ENCODE data around the gene MAP4. TPM values are rescaled to one million over a fixed set of nuclear protein-coding genes. Genes with fewer than 3 reads are reported as not detected.
A peak's percentile ranks its signal among the peaks of the same experiment; 100 is the strongest.
"Not testable (repeated sequence)": the region's sequence is repeated elsewhere in the genome, so short reads cannot be mapped to it uniquely, and the experiment has no call there.

The MAP4 gene
- total RNA-seq, 1 donor from 2014 or later, result 66.1 TPM

DNA sequence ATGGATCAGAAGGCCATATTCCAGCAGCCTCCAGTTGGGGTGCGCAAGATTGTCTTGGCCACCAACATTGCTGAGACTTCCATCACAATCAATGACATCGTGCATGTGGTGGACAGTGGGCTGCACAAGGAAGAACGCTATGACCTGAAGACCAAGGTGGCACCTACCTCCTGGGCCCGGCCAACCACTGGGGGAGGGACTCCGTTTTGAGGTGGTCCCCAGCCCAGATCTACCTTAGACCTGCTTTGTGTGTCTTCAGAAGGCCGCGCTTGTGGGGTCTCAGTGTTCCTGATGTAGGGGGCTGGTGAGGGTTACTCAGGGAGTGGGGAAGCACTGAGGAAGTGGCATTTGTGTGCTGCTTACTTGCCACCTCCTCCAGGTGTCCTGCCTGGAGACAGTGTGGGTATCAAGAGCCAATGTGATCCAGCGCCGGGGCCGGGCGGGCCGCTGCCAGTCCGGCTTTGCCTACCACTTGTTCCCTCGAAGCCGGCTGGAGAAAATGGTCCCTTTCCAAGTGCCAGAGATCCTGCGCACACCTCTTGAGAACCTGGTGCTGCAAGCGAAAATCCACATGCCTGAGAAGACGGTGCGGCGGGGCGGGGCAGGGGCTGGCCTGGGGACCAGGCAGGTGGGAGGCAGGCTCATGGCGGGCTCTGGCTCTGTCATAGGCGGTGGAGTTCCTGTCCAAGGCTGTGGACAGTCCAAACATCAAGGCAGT is 168.3 kb downstream of the MAP4 start:
- DNase-seq (ENCODE audit: low spot score) (no peak), ATAC-seq (no peak)

DNA sequence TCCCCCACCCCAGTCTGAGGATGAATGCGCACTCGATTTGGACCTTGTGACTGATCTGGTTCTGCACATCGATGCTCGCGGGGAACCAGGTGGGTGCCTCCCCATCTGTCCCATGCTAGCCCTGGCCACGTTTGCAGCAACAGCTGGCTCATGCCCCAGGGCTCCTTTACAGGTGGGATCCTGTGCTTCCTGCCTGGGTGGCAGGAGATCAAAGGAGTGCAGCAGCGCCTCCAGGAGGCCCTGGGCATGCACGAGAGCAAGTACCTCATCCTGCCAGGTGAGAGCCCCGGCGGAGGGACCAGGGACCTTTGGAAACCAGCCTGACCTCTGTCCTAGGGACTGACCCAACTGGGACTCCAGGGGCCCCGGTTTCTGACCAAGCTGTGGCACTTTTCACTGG is 169.0 kb downstream of the MAP4 start:
- no peak for ATAC-seq
- DNase-seq (ENCODE audit: low spot score), result no peak

DNA sequence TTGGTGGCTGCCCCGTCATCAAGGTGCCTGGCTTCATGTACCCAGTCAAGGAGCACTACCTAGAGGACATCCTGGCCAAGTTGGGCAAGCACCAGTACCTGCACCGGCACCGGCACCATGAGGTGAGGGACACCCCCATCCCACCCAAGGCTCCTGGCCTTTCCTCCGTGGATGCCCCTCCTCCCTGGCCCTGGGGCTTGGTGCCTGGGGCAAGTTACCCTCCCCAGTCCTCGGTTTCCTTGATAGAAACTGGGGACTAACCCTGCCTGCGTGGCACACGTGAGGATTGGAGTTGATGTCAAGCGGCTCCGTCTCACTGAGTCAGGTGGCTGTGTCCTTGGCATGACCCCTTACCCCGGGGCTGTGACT is 169.4 kb downstream of the MAP4 start:
- no peak for ATAC-seq
- DNase-seq (ENCODE audit: low spot score), result no peak

DNA sequence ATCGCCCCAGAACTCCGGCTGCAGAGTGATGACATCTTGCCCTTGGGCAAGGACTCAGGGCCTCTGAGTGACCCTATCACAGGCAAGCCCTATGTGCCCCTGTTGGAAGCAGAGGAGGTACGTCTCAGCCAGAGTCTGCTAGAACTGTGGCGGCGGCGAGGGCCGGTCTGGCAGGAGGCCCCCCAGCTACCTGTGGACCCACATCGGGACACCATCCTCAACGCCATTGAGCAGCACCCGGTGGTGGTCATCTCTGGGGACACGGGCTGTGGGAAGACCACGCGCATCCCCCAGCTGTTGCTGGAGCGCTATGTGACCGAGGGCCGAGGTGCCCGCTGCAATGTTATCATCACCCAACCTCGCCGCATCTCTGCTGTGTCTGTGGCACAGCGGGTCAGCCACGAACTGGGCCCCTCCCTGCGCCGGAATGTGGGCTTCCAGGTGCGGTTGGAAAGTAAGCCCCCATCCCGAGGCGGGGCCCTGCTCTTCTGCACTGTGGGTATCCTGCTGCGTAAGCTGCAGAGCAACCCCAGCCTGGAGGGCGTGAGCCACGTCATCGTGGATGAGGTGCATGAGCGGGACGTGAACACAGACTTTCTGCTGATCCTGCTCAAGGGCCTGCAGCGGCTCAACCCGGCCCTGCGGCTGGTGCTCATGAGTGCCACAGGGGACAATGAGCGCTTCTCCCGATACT is 169.9 kb downstream of the MAP4 start:
- no peak for ATAC-seq
- no peak for DNase-seq (ENCODE audit: low spot score)

DNA sequence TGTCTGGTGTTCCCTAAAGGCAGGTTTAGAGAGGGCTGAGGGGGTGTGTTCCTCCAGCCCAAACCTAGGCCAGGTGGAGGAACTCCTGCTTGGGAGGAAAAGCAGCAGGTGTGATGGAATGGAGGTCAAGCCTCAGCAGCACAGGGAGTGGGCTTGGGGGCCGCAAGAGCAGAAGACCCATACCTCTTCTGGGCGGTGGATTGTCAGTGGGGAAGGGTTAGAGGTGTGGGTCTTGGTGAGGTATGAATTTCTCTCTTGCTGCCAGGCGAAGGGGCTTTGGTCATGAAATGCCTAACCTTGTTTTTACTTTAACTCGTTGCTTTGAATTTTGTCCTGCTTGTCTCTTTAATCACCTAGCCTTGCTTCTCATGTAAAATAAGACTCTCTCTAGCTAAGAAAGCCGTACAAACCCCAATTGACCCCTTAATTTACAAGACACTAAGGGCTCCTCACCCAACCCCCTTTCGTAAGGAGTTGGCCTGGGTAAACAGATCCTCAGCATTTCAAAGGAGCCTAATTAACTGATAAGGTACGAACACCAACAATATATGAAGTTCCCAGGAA is 174.3 kb downstream of the MAP4 start:
- ATAC-seq, result no peak

DNA sequence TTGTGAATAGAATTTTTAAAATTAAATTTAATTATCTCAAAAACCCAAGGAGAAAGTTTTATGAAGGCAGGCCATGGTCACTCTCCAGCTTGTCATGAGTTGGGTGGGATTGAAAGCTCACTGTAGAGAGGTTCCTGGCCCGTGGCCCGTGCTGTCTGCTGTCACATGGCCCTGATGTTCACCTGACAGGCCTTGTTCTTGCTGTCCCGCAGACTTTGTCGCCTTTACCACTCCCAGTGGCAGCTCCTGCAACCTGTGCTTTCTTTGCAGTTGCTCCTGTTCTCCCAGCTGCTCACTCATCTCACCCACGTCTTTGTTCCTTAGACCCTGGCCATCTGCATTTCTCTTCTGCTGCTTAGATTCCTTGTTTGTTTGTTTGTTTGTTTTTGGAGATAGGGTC is 177.7 kb downstream of the MAP4 start:
- no peak for ATAC-seq
- DNase-seq (ENCODE audit: low spot score), result no peak

More for the DNA sequence above, 174.3 kb downstream of the MAP4 start:
- no peak for DNase-seq (ENCODE audit: low spot score)

DNA sequence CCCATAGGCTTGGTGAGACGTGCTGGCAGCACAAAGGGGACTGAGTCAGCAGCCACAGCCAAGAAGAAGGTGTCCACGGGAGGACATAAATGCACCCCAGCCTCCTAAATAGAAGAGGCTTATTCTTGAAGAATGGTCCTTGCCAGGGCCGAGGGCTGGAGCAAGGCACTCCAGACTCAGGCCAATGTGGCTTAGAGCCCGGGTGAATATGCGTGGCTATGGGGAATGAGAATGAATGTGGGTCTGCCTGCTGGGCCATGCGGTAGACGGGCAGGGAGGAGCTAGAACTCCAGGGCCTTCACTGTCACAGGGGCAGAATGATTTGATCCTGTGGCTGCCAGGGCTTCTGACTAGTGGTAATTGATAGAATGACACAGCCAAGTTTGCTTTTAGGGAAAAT is 179.2 kb downstream of the MAP4 start:
- no peak for ATAC-seq

DNA sequence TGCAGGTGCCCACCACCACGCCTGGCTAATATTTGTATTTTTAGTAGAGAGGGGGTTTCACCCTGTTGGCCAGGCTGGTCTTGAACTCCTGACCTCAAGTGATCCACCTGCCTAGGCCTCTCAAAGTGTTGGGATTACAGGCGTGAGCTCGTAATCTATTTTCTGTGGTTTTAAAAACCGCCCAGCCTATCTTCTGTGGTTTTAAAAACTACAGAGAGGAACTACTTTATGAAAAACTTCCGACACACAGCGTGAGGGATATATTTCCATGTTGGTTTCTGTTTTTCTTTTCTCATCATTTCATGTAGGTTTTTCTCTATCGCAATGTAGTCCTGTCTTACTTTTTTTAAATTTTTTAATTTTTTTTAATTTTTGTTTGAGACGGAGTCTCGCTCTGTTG is 186.7 kb downstream of the MAP4 start:
- not testable (repeated sequence) for ATAC-seq; DNase-seq (ENCODE audit: low spot score)

More for the DNA sequence above, 179.2 kb downstream of the MAP4 start:
- DNase-seq (ENCODE audit: low spot score), result no peak

DNA sequence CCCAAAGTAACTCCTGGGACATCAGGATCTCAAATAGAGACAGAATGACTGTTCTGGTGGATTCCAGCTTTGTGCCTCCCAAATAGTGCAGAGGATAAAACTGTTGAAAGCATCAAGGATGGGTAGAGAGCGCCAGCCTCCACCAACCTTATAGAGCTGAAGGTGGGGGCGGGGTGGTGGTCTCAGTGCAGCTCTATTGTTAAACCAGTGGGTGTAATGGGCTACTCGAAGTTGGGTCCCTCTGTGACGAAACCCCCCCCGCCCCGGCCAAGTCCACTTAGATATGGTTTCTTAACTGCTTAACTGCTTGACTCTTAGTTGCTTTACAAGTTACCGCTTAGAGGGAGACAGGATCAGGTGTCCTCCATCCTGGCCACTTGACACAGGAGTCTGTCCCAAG is 190.6 kb downstream of the MAP4 start:
- ATAC-seq, result no peak

DNA sequence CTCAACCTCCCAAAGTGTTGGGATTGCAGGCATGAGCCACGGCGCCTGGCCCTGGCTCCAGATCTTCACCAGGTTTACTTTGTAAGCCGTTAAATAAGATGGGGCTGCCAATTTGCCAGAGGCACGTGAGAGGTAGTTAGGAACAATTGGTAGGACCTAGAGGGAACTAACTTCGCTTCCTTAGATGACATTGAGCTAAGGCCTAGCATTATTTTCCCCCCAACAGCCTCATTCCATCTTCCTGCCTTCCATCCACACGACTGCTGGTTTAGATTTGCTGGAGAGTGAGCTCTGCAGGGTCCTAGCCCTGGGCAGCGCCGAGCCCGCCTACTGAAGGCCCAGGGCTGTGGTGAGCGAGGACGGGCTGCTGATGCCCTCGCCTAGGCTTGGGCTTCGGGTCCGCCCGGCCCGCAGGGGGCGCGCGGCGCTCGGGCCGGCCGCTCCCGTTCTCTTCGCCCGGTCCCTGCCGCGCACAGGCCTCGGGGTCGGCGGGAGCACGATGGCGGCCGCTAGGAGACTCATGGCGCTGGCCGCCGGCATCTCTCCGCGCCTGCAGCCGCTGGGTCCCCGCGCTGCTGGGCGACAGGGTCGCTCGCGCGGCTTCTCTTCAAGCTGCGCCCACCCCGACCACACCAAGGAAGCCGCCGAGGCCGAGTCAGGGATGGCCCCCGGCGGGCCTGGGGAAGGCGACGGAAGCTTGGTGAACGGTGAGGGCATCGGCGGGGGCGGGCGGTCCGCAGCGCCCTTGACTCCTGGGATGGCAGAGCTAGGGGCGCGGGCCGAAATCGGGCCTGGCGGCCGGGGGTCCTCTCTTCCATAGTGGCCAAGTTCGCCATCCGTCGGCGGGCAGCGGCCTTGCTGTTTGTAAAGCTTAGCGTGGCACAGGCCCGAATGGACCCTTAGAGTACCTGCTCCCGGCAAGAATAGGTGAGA is 191.4 kb downstream of the MAP4 start:
- ATAC-seq, result peak; percentile 99
- peak; percentile 85 for DNase-seq (ENCODE audit: low spot score)

More for the DNA sequence above, 190.6 kb downstream of the MAP4 start:
- no peak for DNase-seq (ENCODE audit: low spot score)

DNA sequence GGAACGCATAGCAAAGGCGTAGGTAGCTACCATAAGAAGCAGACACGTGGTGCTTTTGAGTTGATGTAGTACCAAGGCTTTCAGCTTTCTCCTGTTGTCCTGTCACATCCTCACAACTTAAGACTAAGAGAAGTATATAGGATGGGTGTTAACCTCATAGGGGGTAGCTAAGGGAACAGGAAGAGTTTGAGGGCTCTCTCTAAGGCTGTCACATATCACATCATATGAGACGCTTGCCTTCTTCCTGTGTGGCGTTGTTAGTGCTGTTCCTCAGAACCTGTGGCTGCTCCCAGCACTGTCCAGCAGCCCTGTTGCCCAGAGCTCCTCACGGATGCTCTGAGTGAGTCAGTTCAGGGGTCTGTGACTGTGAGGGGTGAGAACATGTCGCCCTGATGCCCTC is 198.6 kb downstream of the MAP4 start:
- ATAC-seq (no peak), DNase-seq (ENCODE audit: low spot score) (no peak)

DNA sequence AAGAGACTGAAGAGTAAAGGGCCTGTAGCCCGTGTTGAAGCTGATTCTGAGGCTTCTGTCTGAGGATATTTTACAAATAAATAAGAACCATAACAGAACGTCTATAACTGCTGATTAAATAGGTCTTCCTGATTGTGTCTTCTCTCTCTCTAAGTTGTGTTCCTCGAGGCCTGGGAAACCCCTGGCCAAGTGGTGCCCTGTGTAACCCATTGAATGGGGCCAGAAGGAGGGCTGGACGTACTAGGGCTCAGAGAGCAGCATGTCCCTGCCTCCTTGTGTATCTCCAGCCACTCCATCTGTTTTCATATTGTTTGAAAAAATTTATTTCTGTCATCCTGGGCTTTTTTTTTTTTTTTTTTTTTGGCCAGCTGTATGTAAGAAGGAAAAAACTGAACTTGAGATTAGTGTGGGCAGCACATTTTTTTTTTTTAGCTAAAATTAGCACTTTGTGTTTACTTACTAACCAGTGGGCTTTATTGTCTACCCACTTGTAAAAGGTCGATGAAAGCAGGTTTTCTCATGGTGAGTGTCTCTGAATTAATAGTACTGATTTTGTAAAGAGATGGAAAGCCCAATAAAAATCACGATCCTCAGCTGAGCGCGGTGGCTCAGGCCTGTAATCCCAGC is 202.6 kb downstream of the MAP4 start:
- no peak for DNase-seq (ENCODE audit: low spot score)
- no peak for ATAC-seq

DNA sequence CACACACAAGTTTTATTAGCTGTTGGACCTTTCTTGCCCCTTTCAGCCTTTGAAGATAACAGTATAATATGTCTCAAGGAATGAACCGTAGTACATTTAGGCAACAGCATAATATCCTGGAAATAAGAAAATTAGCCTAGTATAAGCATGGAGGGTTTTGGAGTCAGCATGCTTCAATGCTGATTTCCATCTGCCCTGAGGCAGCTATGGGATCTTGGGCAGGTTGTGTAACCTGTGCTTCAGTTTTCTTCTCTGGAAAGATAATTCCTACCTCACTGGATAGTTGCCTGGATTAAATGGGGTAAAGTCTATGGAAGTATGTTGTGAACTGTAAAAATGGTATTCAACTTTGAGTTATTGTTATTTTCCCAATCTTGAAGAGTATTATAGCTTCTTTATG is 211.6 kb downstream of the MAP4 start:
- no peak for ATAC-seq
- DNase-seq (ENCODE audit: low spot score), result no peak

DNA sequence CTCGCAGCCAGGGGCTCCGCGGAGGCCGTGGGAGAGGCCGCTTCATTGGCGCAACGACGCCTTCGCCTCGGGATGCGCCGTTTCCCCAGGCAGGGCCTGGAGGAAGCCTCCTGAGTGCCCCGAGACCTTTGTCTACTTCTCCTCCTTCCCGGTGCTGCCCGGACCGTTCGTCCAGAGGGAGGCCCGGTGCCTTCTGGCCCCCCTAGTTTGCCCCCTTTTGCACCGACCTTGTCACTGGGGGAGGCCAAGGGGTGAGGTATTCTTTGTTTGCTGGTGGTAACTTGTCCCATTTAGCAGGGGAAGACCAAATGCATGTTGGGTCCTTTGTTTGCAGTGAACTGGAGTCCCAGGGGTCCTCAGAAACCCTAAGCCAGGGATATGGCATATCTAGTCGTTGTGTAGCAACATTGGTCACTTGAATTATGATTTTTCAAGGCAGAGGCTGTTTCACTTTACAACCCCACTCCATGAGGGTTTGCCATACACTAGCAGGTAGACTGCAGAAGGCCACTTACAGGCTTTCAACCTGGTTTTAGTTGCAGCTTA is 212.7 kb downstream of the MAP4 start:
- DNase-seq (ENCODE audit: low spot score) (no peak), ATAC-seq (no peak)

DNA sequence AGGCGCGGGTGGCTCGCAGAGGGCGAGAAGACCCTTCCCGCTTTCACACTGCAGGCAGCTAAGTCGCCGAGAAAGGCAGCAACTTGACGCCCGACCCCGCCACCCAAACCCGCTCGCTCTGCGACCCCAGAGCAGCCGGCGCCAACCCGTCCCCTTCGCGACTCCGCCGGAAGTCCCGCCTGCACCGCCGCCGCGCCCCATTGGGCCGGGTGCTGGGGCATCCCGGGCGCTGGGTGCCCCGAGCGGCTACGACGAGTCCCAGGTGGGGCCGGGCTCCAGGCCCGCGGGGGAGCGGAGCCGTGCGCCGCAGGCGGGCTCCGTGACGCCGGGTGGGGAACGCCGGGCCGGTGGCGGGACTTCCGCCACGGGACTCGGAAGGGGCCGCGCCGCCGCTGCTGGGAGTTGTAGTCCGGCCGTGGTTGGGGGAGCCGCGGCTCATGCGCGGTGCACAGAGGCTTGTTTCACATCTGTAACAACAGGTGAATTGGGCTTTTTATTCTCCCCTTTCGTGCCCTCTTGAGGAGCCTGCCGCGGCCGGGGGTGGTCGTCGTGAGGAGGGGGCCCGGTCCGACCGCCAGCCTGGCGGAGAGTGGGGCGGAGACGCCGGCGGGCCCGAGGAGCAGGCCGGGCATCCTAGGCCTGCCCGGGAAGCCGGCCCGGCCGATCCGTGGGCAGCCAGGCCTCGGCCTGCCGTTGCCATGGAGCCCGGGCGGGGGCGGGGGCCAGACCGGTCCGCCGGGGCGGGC is 213.3 kb downstream of the MAP4 start, which contains the start of gene DHX30:
TSS of gene DHX30 (plus strand) at position 405 of the 746 bp plus-strand sequence. CDS start 7,546 bp downstream, outside the sequence.
- DNase-seq (ENCODE audit: low spot score) (peak; percentile 93), ATAC-seq (peak; percentile 94)

Data from left lobe of liver (tissue), 2 donors.